GM18870 (cell line): ENCODE data around the gene KCNK2.

ENCODE experiments used
- ATAC-seq: cut with Tn5 transposase; IDR thresholded peaks from one replicate; pipeline ENCODE4 v1.9.1; 2021; ENCODE audit warnings: moderate library complexity; ENCODE audit not compliant: unreplicated experiment

The KCNK2 gene

DNA sequence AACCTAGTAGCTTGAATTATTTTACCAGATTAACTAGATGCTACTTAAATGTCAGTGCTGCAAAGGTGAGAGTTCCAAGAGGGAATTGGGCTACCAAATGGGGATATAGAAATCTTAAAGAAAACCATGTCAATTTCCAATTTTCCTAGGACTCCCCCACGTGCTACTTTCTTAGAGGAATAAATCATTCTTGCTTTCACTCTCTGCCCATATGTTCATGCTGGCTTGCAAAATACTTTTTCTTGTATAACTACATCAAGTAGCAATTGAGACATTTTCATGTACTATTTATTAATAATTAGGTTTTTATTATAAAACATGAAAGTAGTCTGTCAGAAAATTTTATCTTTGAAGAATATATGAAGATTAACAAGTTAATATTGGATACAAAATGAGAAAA, 11.8 kb downstream of the KCNK2 start:
- ATAC-seq, result no peak

DNA sequence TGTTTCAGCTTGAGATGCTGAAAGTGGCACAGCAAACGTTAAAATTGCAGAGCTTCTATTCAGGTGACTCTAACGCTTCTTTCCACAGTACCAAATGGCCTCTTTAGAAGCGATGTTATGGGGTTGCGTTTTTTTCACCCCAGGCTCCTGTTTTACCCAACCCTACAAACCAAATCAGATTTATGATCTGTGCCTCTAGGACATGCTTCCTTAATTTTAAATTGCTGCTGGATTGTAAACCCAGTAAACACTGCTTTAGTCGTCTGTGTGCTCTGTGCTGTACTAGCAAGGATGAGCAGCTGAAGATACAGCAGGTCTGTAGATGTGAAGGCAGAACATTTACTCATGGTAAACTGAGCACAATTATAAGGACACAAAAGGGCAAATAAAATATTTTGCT, 13.0 kb downstream of the KCNK2 start:
- ATAC-seq, result no peak

GRCh38 chr1:215101511-215101910, 19.0 kb downstream of the KCNK2 start:
- ATAC-seq, result no peak

DNA sequence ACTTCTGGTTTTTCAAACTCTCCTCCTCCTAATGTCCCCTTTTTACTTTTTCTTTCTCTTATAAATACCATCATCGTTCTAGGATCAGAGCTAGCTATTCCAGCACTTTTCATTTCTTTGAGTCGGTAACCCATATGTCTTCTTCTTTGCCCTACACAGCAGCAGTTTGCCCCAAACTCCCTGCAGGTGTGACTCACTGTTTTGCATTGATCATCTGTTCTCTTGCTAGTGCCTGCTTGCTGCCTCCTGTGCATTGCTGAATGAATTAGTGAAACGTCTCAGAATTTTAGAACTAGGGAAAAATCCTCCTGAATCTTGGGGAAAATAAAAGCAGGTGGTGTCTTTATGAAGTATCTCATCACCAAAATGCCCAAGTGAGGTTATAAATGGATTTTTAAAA, 21.7 kb downstream of the KCNK2 start:
- no peak for ATAC-seq

DNA sequence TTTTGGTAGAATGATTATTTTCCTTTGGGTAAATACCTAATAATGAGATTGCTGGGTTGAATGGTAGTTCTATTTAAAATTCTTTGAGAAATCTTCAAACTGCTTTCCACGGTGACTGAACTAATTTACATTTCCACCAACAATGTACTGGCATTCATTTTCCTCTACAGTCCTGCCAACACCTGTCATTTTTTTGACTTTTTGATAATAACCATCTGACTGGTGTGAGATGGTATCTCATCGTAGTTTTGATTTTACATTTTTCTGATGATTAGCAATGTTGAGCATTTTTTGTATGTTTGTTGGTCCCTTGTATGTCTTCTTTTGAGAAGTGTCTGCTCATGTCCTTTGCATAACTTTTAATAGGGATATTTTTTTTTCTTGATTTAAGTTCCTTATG, 23.5 kb downstream of the KCNK2 start:
- no peak for ATAC-seq

- no peak for ATAC-seq
Measured at GRCh38 chr1:215109171-215109570, 26.6 kb downstream of the KCNK2 start.

- ATAC-seq, result no peak
Measured at GRCh38 chr1:215111916-215112315, 29.4 kb downstream of the KCNK2 start.

GRCh38 chr1:215113776-215114153, 31.2 kb downstream of the KCNK2 start:
- peak; percentile 66 for ATAC-seq

DNA sequence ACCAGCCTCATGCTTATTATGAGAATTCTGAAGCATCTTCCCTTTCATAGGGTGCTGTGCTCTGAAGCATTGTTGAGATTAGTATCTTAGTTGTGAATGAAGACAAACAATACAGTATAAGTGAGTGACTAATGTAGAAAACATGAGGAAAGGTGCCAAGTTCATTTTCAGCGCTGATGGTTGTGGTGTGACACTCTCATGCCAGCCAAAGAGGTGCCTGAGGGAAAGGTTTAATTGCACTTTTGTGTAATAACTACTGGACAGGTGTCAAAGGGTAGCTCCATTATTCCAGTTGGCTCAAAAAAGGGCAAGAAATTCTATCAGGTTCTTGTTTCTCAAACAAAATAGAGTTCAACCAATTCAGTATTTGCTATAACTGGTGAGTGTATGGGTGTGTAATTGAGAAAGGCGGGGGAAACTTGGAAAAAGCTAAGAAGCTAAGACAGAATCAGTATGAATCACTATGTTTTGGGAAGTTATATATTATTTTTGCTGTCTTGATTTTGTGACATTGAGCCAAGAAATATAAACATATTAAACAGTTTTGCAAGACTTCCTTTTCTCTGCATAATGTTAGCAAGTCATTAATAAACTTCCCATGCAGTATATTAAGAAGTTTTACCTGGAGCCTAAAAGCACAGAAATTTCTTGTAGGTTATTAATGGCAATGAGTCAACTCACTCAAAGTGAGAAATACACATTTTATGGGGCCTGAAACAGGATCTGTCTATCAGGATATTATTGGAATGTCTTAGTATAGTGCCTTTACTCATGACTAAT, 31.8 kb downstream of the KCNK2 start:
- peak; percentile 11 for ATAC-seq

DNA sequence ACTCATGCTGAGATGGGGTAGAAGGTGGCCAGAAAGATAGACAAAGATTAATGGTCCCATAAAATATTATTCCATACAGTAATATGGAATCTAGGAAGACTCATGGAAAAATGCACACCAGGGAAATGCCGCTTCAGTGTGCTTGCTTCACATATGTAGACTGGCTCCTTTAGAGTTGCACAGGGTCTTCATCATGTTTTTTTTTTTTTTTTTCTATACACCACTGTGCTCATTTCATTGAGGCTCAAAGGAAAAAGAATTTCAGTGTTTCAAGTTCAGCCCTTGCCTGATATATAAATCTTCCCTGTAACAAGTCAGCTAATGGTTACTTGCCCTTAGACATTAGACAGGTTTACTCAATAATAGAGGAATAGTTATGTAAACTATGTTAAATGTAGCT, 33.2 kb downstream of the KCNK2 start:
- ATAC-seq, result no peak

GRCh38 chr1:215118081-215118480, 35.5 kb downstream of the KCNK2 start:
- ATAC-seq, result no peak

DNA sequence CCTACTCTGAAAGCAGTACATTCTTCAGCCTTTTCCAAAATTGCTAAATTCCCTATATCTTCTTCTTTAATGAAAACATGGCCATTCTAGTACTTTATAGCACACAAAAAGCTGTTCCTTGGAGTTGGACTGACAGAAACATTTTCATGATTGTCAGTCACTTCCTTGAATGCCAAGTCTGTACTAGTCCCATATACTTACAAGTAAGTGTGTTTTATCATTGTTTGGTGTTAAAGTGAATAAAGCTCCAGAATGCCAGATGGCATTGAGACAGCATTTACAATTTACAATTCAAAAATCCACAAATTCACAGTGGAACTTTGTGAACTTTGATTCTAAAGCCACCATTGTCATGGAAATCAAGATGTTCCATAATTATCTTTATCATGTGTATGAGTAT, 36.5 kb downstream of the KCNK2 start:
- no peak for ATAC-seq

DNA sequence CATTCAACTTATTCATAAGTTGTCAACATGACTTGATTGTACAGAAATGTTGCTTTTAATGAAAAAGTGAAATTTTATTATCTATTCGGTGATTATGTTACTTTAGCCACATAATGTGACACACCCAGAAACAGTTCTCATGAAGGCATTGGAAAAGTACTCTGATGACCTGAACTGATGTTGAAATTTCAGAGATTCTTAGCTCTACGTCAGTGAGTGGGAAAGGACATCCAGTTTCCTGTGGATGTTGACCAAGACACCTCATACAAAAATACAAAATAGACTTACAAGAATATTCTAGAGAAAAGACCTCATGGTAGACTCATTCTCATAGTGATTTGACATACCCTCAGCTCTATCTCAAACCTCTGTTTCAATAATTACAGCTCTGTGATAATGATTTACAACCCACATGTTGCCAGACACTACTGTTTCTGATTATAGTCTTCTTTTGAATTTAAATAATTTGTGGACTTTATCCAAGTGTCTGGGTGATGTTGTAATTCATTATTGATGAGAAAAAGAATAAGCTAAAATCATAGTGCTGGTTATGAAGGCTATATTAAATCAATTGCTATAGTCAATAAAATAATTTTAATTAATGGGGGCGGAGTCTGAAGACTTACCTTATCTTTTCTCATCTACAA, 37.3 kb downstream of the KCNK2 start:
- ATAC-seq, result no peak

GRCh38 chr1:215128504-215128903, 46.0 kb downstream of the KCNK2 start:
- no peak for ATAC-seq

DNA sequence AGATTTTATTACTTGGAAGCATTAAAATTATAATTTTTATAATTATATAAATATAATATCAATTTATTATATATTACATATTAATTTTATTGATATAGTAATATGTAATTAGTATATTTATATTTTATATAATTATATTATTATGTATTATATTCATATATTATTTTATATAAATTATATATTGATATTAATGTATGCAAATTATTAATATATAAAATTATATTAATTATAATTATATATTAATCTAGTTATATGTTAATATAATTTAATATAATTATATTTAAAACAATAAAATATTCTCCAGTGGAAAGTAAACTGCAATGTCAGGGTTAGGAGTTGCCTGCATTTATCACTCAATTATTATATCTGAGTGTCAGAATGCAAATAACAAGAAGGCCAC, 48.8 kb downstream of the KCNK2 start:
- ATAC-seq, result no peak

- ATAC-seq, result no peak
Measured at GRCh38 chr1:215132156-215132555, 49.6 kb downstream of the KCNK2 start.

- ATAC-seq, result no peak
Measured at GRCh38 chr1:215133532-215133931, 51.0 kb downstream of the KCNK2 start.

GRCh38 chr1:215137985-215138384, 55.4 kb downstream of the KCNK2 start:
- no peak for ATAC-seq

GRCh38 chr1:215140135-215140534, 57.6 kb downstream of the KCNK2 start:
- no peak for ATAC-seq

GRCh38 chr1:215141460-215141859, 58.9 kb downstream of the KCNK2 start:
- no peak for ATAC-seq

DNA sequence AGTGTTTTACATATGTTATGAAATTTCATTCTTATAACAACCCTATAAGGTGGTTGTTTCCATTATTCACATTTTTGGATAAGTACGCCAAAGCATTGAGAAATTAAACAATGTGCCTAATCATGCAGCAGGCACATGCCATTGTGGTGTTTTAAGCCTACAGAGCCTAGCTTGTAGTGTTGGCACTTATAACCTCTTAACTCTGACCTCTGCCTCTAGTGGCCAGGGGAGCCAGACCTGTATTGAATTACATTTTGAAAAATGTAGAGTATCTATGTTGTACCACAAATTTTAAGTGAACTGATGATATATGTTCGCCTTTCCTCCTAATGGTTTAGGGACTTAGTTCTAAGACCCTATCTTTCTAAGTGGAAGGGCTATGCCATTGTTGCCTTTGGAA, 61.0 kb downstream of the KCNK2 start:
- no peak for ATAC-seq

DNA sequence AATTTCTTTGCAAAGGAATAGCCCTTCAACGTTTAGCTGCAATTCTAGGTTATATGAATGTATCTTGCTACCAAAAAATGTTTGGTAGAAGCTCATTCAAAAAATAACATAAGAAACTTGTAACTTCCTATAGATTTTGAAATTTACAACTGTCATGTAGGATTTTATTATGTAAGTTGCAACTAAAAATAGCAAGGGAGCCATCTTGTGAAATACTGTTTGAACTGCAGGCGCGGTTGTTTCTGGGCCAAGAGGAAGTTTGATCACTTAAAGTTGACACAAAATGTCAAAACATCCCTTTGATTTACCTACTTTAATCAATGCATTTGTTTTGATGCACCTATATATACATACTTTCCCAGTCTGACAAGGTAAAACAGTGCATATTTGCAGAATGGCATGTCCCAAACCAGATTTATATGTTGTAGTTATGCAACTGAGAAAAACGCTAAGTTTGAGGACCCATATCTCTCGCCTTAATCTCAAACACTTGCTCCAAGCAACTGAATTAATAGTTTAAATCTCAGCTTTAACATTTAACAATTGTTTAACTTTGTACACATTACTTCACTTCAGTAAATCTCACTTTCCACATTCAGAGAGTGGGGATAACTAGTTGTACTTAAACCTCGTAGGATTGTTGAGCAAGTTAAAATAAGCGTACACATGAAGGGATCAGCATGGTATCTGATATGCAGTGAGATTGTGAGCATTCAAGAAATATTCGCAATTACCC, 63.9 kb downstream of the KCNK2 start:
- ATAC-seq, result no peak
